ENCODE data around the gene ARHGAP42. TPM values are rescaled to one million over a fixed set of nuclear protein-coding genes. Genes with fewer than 3 reads are reported as not detected.

ARHGAP42 gene
- total and polyA plus RNA-seq, 2 of the 13 experiments (the other 11 are each of a cell fraction or from before 2014, with no cell fraction given), result 2.5 to 4.3 TPM

DNA sequence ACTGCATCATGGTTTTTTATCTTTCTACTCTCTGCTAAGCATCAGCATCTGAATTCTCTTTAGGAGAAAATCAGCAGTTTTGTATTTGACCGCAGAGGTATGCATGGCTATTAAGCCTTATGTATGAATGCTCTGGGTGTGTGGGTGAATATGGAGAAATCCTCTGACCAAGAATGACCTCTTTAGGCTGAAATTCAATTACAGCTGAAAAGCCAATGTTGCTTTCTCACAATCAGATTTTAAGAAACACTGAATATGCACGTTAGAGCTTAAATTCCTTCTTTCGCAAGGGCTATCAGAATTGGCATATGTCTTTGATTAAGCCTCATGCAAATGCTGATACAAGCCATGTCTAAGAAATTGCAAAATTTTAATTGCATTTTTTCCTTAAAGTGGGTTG is 43.2 kb downstream of the ARHGAP42 start:
- FAIRE-seq, result no peak
- no peak for DNase-seq (ENCODE audit: low spot score)
- Histone ChIP-seq H3K36me3 (replicated peaks in 1 of 2; ENCODE audit: control insufficient read depth in 1 of 2, insufficient read depth in 2 of 2, low read length in 2 of 2) (no peaks in the 10 kb centered on the region), H3K27me3 (ENCODE audit: control insufficient read depth in 1 of 2, insufficient read depth in 2 of 2, low read length in 2 of 2) (no peaks in the 10 kb centered on the region), H3K4me1 (ENCODE audit: insufficient read depth, low read length) (no peaks in the 10 kb centered on the region), H2AFZ (ENCODE audit: low read length) (no peak overlapping the region), H3K4me2 (ENCODE audit: low read depth, low read length) (no peak overlapping the region), H4K20me1 (ENCODE audit: insufficient read depth, low read length) (no peaks in the 10 kb centered on the region), H3K27ac (ENCODE audit: extremely low read length, insufficient read depth, low read length) (no peak overlapping the region), H3K9me3 (ENCODE audit: low read length) (no peaks in the 10 kb centered on the region), H3K4me3 (replicated peaks in 1 of 3; ENCODE audit: insufficient read depth in 1 of 3, low read depth in 2 of 3, low read length in 3 of 3) (no peak overlapping the region), H3K79me2 (ENCODE audit: insufficient read depth, low read length) (no peaks in the 10 kb centered on the region), H3K9ac (ENCODE audit: insufficient read depth, low read depth, low read length) (no peak overlapping the region)
- intact Hi-C loops (cut with micrococcal nuclease; ENCODE audit: unreplicated experiment), result no loop called here
- TF ChIP-seq GABPB1 (CRISPR knock-in tag; IDR thresholded peaks at IDR 0.05) (no peak), SRSF9 (IDR thresholded peaks at IDR 0.05; ENCODE audit: borderline replicate concordance, insufficient read depth, low read depth, low read length, poor library complexity, severe bottlenecking) (no peak), ZNF891 (CRISPR knock-in tag; IDR thresholded peaks at IDR 0.05) (no peak), ZNF460 (CRISPR knock-in tag; IDR thresholded peaks at IDR 0.05; ENCODE audit: borderline replicate concordance) (no peak), POLR2G (IDR thresholded peaks at IDR 0.05; ENCODE audit: low read depth, low read length) (no peak), ZFP36 (IDR thresholded peaks at IDR 0.05; ENCODE audit: borderline replicate concordance, low read depth, low read length, partially characterized antibody) (no peak), ZNF768 (CRISPR knock-in tag; IDR thresholded peaks at IDR 0.05) (no peak), ZNF672 (CRISPR knock-in tag; IDR thresholded peaks at IDR 0.05) (no peak), ZNF546 (CRISPR knock-in tag; conservative IDR thresholded peaks at IDR 0.05) (no peak), TEAD3 (CRISPR knock-in tag; optimal IDR thresholded peaks at IDR 0.05; ENCODE audit: borderline replicate concordance) (no peak), ZNF605 (CRISPR knock-in tag; IDR thresholded peaks at IDR 0.05) (no peak), SP4 (CRISPR knock-in tag; IDR thresholded peaks at IDR 0.05) (no peak), PRMT3 (CRISPR knock-in tag; IDR thresholded peaks at IDR 0.05; ENCODE audit: borderline replicate concordance, low read depth) (no peak), MIER2 (CRISPR knock-in tag; IDR thresholded peaks at IDR 0.05) (no peak), ZNF547 (CRISPR knock-in tag; IDR thresholded peaks at IDR 0.05) (no peak), POGZ (CRISPR knock-in tag; IDR thresholded peaks at IDR 0.05) (no peak)
- TF ChIP-seq, protein P1, sequence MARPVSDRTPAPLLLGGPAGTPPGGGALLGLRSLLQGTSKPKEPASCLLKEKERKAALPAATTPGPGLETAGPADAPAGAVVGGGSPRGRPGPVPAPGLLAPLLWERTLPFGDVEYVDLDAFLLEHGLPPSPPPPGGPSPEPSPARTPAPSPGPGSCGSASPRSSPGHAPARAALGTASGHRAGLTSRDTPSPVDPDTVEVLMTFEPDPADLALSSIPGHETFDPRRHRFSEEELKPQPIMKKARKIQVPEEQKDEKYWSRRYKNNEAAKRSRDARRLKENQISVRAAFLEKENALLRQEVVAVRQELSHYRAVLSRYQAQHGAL (CRISPR knock-in tag; IDR thresholded peaks at IDR 0.05; ENCODE audit: not compliant biosample characterization), result no peak
- TF ChIP-seq, protein P2, sequence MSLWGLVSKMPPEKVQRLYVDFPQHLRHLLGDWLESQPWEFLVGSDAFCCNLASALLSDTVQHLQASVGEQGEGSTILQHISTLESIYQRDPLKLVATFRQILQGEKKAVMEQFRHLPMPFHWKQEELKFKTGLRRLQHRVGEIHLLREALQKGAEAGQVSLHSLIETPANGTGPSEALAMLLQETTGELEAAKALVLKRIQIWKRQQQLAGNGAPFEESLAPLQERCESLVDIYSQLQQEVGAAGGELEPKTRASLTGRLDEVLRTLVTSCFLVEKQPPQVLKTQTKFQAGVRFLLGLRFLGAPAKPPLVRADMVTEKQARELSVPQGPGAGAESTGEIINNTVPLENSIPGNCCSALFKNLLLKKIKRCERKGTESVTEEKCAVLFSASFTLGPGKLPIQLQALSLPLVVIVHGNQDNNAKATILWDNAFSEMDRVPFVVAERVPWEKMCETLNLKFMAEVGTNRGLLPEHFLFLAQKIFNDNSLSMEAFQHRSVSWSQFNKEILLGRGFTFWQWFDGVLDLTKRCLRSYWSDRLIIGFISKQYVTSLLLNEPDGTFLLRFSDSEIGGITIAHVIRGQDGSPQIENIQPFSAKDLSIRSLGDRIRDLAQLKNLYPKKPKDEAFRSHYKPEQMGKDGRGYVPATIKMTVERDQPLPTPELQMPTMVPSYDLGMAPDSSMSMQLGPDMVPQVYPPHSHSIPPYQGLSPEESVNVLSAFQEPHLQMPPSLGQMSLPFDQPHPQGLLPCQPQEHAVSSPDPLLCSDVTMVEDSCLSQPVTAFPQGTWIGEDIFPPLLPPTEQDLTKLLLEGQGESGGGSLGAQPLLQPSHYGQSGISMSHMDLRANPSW (CRISPR knock-in tag; IDR thresholded peaks at IDR 0.05; ENCODE audit: borderline replicate concordance), result no peak
- TF ChIP-seq, protein P3, sequence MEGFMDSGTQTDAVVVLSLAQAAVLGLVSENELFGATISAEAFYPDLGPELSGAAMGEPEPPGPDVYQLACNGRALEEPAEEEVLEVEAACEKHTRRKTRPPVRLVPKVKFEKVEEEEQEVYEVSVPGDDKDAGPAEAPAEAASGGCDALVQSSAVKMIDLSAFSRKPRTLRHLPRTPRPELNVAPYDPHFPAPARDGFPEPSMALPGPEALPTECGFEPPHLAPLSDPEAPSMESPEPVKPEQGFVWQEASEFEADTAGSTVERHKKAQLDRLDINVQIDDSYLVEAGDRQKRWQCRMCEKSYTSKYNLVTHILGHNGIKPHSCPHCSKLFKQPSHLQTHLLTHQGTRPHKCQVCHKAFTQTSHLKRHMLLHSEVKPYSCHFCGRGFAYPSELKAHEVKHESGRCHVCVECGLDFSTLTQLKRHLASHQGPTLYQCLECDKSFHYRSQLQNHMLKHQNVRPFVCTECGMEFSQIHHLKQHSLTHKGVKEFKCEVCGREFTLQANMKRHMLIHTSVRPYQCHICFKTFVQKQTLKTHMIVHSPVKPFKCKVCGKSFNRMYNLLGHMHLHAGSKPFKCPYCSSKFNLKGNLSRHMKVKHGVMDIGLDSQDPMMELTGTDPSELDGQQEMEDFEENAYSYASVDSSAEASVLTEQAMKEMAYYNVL (CRISPR knock-in tag; IDR thresholded peaks at IDR 0.05; ENCODE audit: borderline replicate concordance), result no peak
- TF ChIP-seq, protein P4, sequence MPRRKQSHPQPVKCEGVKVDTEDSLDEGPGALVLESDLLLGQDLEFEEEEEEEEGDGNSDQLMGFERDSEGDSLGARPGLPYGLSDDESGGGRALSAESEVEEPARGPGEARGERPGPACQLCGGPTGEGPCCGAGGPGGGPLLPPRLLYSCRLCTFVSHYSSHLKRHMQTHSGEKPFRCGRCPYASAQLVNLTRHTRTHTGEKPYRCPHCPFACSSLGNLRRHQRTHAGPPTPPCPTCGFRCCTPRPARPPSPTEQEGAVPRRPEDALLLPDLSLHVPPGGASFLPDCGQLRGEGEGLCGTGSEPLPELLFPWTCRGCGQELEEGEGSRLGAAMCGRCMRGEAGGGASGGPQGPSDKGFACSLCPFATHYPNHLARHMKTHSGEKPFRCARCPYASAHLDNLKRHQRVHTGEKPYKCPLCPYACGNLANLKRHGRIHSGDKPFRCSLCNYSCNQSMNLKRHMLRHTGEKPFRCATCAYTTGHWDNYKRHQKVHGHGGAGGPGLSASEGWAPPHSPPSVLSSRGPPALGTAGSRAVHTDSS (CRISPR knock-in tag; conservative IDR thresholded peaks at IDR 0.05), result no peak
- ChIA-PET CTCF (ENCODE audit: low intra/inter-chr PET ratio, low total read pairs) (no interaction called here), POLR2A (no interaction called here)
- no TSS peak for BruUV-seq (replicated peaks)
- 91% methylated on average over 3 of the region's 3 CpGs for WGBS (ENCODE audit: low lambda C conversion rate)
- no peak for ATAC-seq
- in situ Hi-C loops (cut with HindIII; ENCODE audit: extremely low pct_ligation_motif_present, low pct_unique_long_range_greater_than_20kb), result no loop called here

Data from HepG2 (cell line).